Posterior cingulate gyrus (tissue), 11 donors: ENCODE results near the gene ABCB8.
"Not testable (repeated sequence)": the region's sequence is repeated elsewhere in the genome, so short reads cannot be mapped to it uniquely, and the experiment has no call there.

ENCODE experiments used
- DNase-seq, 10 donors: peaks; one replicate each; pipeline versions ENCODE4 v3.0.0 to v3.0.0-alpha.2; 2020 to 2021; ENCODE audit warnings: mixed read lengths in 3 of 10
- intact Hi-C: fragments of 100-400 bp; cut with DNase I; formaldehyde crosslinking; loops from one replicate; pipeline ENCODE4 v1.15.1; 2023

ABCB8 gene

GRCh38 chr7:150996376-150997074, 31.7 kb upstream of the ABCB8 start:
- intact Hi-C loops: no loop called here
- no peak for DNase-seq

DNA sequence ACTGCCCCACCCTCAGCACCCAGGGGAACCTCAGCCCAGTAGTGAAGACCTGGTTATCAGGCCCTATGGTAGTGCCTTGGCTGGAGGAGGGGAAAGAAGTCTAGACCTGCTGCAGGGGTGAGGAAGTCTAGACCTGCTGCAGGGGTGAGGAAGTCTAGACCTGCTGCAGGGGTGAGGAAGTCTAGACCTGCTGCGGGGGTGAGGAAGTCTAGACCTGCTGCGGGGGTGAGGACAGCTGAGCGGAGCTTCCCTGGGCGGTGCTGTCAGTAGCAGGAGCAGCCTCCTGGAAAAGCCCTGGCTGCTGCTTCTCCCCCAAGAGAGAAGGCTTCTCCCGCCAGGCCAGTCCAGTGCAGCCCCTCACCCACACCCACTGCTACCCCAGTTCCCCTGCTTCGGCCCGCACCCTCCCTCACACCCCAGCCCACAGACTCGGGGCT, 31.2 kb upstream of the ABCB8 start:
- DNase-seq: no peak
- intact Hi-C loops: no loop called here

DNA sequence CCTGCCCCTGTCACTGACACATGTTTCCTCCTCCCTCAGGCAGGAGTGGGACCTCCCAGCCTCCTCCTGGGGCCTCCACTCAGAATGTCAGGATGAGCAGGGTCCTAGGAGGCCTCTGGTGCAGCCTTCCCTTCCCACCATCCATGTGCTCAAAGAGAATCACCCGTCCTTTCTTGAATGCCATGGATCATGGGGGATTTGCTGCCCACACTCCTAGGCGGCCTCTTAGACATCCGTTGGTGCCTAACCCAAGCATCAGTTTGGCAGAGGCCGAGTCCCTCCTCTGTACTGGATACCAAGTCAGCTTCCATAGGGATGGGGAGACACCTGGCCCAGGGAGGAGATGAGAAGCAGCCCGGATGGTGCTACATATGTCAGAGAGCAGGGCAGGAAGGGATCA, 30.4 kb upstream of the ABCB8 start:
- intact Hi-C loops: no loop called here
- peak in 1 of 10 donors; percentile 57 for DNase-seq

- intact Hi-C loops: no loop called here
- peak in 1 of 10 donors; percentile 74 for DNase-seq
These were observed 29.9 kb upstream of the ABCB8 start for GRCh38 chr7:150998341-150998740.

DNA sequence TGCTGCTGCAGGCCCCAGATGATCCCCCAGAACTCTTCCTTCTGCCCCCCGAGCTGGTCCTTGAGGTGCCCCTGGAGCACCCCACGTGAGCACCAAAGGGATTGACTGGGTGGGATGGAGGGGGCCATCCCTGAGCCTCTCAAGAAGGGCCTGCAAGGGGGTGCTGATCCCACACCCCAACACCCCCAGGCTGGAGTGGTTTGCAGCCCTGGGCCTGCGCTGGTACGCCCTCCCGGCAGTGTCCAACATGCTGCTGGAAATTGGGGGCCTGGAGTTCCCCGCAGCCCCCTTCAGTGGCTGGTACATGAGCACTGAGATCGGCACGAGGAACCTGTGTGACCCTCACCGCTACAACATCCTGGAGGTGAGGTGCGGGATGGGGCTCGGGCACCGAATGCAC, 29.2 kb upstream of the ABCB8 start:
- intact Hi-C loops: no loop called here
- DNase-seq: peak in 1 of 10 donors; percentile 62

GRCh38 chr7:150999497-151000230, 28.6 kb upstream of the ABCB8 start:
- DNase-seq: no peak
- intact Hi-C loops: no loop called here

DNA sequence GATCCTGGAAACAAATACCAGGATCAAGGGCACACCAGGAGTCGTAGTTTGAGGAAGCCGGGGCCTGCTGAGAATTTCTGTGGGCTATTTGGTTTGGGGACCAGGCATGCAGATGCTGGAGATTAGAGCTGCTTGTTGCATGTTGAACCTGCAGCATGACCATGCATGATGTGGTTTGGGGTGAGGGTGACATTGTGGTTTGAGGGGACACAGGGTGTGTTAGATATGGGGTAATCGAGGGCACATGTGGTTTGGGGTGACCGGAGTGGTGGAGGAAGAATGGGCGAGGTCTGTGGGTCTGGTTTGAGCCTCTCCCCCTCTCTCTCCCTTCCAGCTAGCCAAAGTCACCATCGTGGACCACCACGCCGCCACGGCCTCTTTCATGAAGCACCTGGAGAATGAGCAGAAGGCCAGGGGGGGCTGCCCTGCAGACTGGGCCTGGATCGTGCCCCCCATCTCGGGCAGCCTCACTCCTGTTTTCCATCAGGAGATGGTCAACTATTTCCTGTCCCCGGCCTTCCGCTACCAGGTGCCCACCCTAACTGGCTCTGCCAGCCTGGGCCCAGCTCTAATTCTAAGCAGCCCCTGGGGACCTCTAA, 27.3 kb upstream of the ABCB8 start:
- DNase-seq: peak in 1 of 10 donors; percentile 62
- intact Hi-C loops: no loop called here

DNA sequence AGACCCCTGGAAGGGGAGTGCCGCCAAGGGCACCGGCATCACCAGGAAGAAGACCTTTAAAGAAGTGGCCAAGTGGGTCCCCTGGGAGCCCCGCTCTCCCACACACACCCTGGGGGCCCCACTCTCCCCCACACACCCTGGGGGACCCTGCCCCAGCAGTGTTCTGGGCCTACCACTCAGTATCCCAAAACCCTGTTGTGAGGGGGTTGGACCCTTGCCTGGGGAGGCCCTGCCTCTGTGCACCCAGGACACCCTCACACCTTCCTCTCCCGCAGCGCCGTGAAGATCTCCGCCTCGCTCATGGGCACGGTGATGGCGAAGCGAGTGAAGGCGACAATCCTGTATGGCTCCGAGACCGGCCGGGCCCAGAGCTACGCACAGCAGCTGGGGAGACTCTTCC, 26.7 kb upstream of the ABCB8 start:
- intact Hi-C loops: no loop called here
- peak in 1 of 10 donors; percentile 51 for DNase-seq

- no peak for DNase-seq
- intact Hi-C loops: no loop called here
These were observed 24.7 kb upstream of the ABCB8 start for GRCh38 chr7:151003572-151003971.

- intact Hi-C loops: no loop called here
- DNase-seq: no peak
These were observed 22.7 kb upstream of the ABCB8 start for GRCh38 chr7:151005566-151005965.

GRCh38 chr7:151006590-151007300, 21.5 kb upstream of the ABCB8 start:
- intact Hi-C loops: no loop called here
- peak in 2 of 10 donors; percentile 64 to 79 for DNase-seq

- intact Hi-C loops: no loop called here
- DNase-seq: peak in 1 of 10 donors; percentile 84
These were observed 20.8 kb upstream of the ABCB8 start for GRCh38 chr7:151007469-151007898.

- DNase-seq: no peak
- intact Hi-C loops: no loop called here
These were observed 20.1 kb upstream of the ABCB8 start for GRCh38 chr7:151008143-151008510.

DNA sequence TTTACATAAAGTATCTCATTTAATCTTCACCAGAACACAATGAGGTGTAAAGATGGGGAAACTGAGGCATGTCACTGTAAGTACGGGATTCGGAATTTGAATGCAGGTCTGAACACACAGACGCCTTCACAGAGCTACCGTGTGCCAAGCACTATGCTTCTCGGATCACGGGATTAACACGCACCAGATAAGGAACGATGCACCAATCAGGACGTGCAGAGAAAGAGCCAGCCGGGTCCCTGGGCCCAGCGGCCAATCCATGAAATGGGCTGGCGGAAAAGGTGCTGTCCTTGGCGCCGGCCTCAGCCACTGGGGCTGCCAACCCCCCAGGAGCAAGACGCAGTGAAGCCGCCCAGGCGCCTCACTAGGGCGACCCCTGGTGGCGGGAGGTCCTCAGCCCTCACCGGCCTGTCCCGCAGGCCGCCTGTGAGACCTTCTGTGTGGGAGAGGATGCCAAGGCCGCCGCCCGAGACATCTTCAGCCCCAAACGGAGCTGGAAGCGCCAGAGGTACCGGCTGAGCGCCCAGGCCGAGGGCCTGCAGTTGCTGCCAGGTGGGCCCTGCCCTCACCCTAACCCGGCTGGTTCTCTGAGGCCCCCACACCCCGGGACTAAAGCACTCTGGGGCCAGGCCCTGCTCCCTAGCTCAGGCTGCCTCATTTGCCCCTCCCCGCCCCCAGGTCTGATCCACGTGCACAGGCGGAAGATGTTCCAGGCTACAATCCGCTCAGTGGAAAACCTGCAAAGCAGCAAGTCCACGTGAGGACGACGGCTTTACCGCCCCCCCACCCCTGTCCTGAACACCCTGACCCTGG, 19.5 kb upstream of the ABCB8 start:
- DNase-seq: peak in 7 of 10 donors; percentile 37 to 93 (median 57)
- intact Hi-C loops: no loop called here

GRCh38 chr7:151009327-151010036, 18.8 kb upstream of the ABCB8 start:
- DNase-seq: no peak
- intact Hi-C loops: no loop called here

GRCh38 chr7:151010037-151010306, 18.3 kb upstream of the ABCB8 start:
- intact Hi-C loops: no loop called here
- no peak for DNase-seq

GRCh38 chr7:151010307-151011096, 17.7 kb upstream of the ABCB8 start:
- peak in 1 of 10 donors; percentile 72 for DNase-seq
- intact Hi-C loops: no loop called here

GRCh38 chr7:151011097-151011409, 17.2 kb upstream of the ABCB8 start:
- DNase-seq: no peak
- intact Hi-C loops: no loop called here

- intact Hi-C loops: not testable (repeated sequence)
These were observed 16.6 kb upstream of the ABCB8 start for GRCh38 chr7:151011616-151012015.

More at GRCh38 chr7:151011616-151012015, 16.6 kb upstream of the ABCB8 start:
- DNase-seq: not testable (repeated sequence)
